Sigmoid colon (tissue), 4 donors: ENCODE measurements around the gene PDE2A.

Source experiments
- EP300 ChIP-seq, 4 donors: sonication (generic); formaldehyde crosslinking; IDR thresholded peaks; one replicate each; pipeline ENCODE4 v1.6.1; 2017; ENCODE audit warnings: antibody characterized with exemption in 4 of 4
- POLR2A ChIP-seq, 2 donors: fragments of 450-650 bp; IDR thresholded peaks; one replicate each; pipeline ENCODE4 v1.6.1; 2016; ENCODE audit warnings: antibody characterized with exemption in 2 of 2, mild to moderate bottlenecking in 2 of 2, moderate library complexity in 2 of 2
- POLR2AphosphoS5 ChIP-seq, 4 donors: sonication (generic); formaldehyde crosslinking; IDR thresholded peaks; one replicate each; pipeline ENCODE4 v1.6.1; 2017; ENCODE audit warnings: antibody characterized with exemption in 4 of 4
- TF ChIP-seq, protein P1 (sequence below), 4 experiments: fragments of 450-650 bp in 3 of 4; fragments of 200-600 bp in 1 of 4; IDR thresholded peaks; one replicate each; pipeline ENCODE4 v1.5.1; 2016 to 2019; ENCODE audit warnings: antibody characterized with exemption in 4 of 4, mild to moderate bottlenecking in 3 of 4, moderate library complexity in 2 of 4

DNA sequence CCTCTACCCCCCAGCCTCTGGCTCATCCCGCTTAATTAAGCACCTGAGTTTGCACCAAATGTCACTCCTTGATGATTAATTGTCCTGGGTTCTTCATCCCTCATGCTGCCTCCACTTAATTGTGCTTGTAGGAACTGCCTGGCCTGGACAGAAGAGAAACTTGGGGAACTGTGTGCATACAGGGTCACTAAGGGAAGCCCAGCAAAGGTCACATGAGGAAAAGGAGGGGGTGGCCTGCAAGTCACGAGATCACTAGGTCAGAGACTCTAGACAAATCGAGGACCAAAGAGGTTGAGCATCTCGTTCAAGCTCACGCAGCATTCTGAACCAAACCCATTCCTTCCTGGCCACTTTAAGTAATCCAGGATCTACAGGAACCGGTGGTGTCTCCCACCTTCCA is 75.8 kb downstream of the PDE2A start:
- TF ChIP-seq POLR2A (IDR thresholded peaks at IDR 0.05) (no peak), EP300 (IDR thresholded peaks at IDR 0.05) (no peak), POLR2AphosphoS5 (IDR thresholded peaks at IDR 0.05) (no peak)
- TF ChIP-seq, protein P1, sequence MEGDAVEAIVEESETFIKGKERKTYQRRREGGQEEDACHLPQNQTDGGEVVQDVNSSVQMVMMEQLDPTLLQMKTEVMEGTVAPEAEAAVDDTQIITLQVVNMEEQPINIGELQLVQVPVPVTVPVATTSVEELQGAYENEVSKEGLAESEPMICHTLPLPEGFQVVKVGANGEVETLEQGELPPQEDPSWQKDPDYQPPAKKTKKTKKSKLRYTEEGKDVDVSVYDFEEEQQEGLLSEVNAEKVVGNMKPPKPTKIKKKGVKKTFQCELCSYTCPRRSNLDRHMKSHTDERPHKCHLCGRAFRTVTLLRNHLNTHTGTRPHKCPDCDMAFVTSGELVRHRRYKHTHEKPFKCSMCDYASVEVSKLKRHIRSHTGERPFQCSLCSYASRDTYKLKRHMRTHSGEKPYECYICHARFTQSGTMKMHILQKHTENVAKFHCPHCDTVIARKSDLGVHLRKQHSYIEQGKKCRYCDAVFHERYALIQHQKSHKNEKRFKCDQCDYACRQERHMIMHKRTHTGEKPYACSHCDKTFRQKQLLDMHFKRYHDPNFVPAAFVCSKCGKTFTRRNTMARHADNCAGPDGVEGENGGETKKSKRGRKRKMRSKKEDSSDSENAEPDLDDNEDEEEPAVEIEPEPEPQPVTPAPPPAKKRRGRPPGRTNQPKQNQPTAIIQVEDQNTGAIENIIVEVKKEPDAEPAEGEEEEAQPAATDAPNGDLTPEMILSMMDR (IDR thresholded peaks at IDR 0.05) = no peak
